GM21381 (cell line): ENCODE results near the gene AEBP1.

Experiments
- ATAC-seq: cut with Tn5 transposase; IDR thresholded peaks from one replicate; pipeline ENCODE4 v1.9.1; 2021; ENCODE audit warnings: mild to moderate bottlenecking, moderate library complexity; ENCODE audit not compliant: unreplicated experiment

Gene AEBP1

DNA sequence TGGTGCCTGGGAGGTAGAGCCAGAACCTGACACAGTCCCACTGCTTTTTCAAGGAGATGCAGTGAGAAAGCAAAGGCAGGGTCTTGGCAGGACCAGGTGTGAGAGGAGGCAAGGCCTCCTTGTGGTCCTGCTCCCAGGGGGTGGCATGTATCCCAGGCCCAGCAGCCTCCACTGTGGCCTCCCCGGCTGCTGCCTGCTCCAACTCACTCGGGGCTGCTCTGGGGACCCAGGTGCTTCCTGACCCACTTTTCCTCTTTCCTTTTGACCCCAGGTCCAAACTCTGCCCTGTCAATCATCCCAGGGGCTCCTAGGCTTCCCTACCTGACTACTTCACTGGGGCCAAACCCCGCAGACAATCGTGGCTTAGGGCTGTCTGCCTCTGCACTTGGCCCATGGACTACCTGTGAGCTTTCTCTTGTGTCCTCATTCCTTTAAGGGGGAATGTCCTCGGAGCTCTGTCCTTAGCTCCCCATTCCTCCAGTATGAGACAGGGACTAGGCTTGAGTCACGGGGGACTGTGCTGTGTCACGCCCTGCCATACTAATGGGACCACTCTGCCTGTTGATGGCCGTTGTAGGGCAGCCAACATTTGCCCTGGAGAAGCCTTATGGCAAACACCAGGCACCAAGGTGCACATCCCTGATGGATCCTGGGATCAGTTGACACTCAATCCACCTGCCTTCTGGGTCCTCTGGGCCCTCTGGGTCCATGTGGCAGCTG is 1.1 kb upstream of the AEBP1 start:
- ATAC-seq = no peak

DNA sequence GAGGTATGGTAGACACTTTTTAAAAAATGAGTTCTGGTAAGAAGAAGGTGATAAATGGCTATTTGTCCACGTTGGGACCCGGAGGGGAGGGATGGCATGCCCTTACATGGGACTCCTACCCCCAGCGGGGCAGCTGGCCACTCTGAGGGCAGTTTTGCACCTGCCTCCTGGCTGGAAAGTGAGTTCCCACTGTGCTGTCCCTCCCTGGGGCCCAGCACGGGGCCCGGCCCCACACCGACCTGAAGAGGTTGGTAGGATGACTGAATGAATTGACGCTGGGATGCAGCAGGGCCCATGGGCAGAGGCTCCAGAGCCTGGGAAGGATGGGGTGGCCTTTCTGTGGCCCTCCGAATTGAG is 601 bp upstream of the AEBP1 start:
- ATAC-seq = no peak

DNA sequence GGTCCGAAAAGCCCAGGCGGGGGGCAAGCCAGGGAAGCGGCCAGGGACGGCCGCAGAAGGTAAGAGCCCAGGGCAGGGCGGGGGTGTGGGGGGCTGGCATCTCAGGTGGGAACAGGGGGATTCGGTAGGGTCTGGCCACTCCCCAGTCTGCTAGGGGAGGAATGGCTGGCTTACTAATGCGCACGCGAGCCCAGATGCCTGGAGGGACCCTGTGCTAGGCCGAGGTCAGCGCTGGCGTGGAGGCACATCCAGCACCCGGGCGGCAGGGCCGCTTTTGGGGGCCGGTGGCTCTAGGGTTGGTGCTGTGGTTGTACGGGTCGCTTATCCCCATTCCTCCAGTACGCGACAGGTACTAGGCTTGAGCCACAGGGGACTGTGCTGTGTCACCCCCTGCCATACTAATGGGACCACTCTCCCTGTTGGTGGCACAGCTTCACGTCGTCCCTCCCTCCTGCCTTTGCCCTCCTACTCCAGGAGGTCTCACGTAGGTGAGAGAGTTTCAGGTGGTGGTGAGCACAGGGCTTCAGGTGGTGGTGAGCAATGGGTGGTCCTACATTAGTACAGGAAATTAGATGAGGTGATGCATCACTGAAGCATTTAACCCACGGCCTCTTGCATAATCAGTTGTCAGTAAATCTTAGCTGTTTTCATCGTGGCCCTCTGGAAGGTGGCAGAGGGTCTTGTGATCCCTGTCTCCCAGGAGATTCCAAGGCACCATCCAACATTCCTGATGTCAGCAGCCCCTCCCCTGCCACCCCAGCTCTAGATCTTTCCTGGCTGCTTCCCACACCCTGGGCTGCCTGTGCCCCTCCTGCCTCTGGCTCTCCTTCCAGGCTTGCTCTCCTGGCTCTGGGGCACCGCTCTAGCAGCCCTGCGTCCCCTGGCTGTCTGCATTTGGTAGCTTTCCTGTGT is 971 bp downstream of the AEBP1 start:
- no peak for ATAC-seq

DNA sequence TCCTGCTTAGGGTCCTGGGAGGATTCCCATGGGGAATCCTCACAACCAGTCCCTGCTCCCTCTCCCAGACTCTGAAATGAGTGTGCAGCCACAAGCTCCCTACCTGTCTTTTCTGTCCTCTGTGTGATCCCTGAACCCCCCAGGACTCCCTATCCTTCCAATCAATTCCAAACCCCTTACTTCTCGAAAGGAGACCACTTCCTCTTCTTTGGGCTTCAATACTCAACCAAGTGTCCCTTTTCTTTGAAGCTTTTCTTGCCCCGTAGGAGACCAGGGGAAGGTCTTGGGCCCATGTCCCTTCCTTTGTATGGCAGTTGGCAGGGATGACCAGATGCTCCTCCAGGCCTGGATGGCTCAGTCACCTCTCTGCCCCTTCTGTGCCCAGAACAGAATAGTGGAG is 1.7 kb downstream of the AEBP1 start:
- no peak for ATAC-seq

DNA sequence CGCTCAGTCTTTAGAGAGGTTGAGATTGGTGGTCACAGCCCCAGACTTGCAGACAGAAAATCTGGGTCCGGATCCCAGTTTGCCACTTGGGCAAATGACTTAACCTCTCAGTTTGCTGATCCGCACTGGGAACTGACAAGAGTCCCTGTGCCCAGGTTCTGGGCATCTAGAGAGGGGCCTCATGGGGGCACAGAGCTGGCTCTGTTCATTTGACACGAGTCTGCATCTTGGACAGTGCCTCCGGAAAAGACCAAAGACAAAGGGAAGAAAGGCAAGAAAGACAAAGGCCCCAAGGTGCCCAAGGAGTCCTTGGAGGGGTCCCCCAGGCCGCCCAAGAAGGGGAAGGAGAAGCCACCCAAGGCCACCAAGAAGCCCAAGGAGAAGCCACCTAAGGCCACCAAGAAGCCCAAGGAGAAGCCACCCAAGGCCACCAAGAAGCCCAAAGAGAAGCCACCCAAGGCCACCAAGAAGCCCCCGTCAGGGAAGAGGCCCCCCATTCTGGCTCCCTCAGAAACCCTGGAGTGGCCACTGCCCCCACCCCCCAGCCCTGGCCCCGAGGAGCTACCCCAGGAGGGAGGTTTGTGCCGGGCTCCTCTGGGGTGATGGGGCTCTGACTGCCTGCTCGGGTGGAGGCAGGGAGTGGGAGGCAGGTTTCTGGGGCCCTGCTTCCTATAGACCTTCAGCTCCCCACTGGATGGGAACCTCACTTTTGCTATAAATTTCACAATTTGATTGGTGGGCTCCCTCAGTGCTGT is 2.3 kb downstream of the AEBP1 start:
- ATAC-seq = no peak

DNA sequence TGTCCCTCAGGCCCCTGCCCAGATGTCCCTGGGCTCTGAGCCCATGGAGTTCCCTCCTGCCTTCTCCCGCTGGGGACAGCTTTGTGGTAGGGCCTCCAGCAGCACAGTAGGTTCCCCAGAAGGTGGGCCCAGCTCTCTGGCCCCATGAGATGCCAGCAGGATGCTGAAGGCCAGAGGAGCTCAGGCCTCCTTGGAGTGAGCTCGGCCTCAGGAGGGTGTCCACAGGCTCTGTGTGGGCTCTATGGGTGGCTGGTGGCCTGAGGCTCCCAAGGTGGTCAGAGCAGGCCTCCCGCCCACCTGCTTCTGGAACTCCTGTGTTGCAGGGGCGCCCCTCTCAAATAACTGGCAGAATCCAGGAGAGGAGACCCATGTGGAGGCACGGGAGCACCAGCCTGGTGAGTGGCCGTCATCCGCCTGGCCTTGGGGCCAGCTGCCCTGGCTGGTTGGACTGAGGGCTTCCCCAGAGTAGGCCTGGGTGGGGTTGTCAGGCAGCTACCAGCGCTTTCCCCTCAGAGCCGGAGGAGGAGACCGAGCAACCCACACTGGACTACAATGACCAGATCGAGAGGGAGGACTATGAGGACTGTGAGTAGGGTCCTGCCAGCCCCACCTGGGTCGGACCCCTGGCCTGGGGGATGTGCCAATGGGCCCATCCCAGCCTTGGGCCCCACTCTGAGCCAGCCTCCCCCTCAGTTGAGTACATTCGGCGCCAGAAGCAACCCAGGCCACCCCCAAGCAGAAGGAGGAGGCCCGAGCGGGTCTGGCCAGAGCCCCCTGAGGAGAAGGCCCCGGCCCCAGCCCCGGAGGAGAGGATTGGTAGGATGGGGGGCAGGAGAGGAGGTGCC is 3.2 kb downstream of the AEBP1 start:
- ATAC-seq = no peak

DNA sequence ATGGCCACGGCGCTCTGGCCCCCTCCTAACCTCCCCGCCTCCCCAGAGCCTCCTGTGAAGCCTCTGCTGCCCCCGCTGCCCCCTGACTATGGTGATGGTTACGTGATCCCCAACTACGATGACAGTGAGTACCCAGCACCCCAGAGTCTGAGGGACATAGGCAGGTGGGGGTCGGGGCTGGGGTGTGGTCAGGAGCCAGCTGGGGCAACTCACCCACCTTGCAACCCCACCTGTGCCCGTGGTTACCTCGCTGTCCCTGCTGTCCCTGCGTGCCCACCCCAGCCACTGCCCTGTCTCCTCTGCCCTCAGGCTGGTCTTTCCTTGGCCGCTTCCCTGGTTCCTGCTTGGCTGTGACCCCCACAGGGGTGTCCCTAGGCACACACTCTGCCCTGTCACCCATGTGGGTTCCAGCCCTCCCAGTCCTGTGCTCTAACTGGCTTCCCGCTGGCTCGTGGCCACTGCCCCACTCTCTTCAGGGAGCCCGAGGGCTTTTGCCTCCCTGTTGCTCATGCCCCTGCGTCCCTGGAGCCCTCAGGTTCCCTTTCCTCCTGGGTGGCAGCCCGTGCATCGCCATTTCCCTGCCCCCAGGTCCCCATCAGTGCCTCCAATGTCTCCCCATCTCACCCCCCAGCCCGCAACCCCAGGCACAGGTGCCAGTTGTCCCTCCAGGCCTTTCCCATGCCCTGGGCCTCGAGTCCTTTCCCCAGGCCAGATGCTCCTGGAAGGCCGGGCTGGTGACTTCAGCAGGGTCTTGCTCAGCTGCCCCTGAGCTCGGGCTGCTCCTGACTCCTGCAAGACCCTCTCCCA is 4.0 kb downstream of the AEBP1 start:
- ATAC-seq = no peak

DNA sequence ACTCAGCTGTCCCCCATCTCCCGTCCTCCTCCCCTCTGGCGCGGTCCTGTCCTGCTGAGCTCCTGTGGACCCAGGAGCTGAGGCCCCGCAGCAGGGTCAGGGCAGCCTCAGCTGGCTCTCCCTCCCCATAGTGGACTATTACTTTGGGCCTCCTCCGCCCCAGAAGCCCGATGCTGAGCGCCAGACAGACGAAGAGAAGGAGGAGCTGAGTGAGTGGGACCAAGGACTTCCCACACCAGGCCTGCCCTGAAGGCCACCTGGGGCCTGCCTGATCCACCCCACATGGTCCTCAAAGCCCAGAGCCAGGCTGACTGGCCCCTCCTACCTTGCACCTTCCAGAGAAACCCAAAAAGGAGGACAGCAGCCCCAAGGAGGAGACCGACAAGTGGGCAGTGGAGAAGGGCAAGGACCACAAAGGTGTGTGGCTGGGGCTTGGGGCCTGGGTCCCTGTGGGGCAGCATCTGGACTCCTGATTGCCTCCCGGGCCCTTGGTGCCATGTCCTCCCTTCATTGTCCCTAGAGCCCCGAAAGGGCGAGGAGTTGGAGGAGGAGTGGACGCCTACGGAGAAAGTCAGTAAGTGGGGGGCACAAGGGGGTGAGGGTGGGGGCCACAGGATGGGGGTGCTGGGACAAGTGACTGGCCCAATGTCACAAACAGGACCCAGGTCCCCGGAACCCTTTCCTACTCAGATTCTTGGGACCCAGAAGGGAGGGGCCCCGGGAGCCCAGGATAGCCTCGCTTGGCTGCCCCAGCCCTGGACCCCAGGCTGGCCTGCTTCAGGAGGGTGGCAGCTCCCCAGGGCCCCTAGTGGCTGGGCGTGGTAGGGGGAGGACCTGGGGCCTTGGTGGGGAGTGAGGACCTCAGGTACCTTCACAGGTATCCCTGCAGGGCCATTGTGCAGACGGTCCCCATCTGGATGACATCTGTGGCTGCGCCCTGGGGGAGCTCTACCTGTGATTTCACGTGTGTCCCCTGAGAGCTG is 4.9 kb downstream of the AEBP1 start:
- ATAC-seq = no peak

DNA sequence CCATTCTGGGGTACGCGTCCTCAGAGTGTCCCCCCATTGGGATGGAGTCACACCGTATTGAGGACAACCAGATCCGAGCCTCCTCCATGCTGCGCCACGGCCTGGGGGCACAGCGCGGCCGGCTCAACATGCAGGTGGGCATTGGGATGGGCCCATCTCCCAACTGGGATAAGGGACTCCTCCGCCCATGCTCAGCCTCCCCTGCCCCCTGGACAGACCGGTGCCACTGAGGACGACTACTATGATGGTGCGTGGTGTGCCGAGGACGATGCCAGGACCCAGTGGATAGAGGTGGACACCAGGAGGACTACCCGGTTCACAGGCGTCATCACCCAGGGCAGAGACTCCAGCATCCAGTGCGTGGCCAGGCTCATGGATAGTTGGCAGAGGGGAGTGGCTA is 5.8 kb downstream of the AEBP1 start:
- no peak for ATAC-seq

DNA sequence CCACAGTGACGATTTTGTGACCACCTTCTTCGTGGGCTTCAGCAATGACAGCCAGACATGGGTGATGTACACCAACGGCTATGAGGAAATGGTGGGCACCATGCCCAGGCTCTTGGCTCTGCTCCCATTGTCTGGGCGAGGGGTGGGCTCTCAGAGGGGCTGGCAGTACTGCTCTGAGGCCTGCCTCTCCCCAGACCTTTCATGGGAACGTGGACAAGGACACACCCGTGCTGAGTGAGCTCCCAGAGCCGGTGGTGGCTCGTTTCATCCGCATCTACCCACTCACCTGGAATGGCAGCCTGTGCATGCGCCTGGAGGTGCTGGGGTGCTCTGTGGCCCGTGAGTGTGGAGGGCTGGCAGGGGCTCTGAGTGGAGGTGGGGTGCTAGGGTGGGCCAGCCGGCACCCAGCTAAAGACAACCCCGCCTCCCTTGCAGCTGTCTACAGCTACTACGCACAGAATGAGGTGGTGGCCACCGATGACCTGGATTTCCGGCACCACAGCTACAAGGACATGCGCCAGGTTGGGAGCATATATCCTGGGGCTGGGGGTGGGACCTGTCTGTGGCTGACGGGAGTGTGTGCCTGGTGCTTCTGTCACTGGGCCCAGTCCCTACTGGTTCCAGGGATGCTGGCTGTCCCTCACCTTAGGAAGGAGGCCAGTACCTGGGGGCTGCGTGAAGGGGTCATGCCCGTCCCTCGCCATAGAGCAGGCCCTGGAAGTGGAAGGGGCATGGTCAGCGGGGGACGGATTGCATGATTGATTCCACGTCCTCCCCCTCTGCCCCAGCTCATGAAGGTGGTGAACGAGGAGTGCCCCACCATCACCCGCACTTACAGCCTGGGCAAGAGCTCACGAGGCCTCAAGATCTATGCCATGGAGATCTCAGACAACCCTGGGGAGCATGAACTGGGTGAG is 6.8 kb downstream of the AEBP1 start:
- ATAC-seq = no peak

DNA sequence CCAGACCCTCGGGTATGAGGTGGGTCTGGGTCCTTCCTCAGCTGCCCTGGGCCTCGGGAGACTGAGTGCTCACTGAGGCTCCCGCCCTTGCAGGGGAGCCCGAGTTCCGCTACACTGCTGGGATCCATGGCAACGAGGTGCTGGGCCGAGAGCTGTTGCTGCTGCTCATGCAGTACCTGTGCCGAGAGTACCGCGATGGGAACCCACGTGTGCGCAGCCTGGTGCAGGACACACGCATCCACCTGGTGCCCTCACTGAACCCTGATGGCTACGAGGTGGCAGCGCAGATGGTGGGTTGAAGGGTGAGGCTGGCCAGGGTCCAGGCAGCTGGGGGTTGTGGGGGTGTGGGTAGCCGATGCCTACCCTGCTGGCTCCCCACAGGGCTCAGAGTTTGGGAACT is 7.6 kb downstream of the AEBP1 start:
- no peak for ATAC-seq

DNA sequence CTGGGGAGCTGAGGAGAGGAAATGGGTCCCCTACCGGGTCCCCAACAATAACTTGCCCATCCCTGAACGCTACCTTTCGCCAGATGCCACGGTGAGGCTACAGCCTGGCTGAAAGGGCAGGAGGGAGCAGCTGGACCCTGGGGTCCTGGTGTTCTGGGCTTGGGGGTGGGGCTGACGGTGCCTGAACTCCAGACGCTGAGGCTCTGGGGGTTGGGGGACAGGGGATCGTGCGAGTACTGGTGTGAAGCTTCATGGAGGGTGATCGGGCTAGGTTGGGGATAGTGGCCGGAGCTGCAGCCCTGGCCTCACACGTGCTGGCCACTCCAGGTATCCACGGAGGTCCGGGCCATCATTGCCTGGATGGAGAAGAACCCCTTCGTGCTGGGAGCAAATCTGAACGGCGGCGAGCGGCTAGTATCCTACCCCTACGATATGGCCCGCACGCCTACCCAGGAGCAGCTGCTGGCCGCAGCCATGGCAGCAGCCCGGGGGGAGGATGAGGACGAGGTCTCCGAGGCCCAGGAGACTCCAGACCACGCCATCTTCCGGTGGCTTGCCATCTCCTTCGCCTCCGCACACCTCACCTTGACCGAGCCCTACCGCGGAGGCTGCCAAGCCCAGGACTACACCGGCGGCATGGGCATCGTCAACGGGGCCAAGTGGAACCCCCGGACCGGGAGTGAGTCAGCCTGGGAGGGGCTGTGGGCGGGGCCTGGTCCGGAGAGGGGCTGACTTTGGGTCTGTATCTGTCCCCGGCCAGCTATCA is 8.3 kb downstream of the AEBP1 start:
- no peak for ATAC-seq

DNA sequence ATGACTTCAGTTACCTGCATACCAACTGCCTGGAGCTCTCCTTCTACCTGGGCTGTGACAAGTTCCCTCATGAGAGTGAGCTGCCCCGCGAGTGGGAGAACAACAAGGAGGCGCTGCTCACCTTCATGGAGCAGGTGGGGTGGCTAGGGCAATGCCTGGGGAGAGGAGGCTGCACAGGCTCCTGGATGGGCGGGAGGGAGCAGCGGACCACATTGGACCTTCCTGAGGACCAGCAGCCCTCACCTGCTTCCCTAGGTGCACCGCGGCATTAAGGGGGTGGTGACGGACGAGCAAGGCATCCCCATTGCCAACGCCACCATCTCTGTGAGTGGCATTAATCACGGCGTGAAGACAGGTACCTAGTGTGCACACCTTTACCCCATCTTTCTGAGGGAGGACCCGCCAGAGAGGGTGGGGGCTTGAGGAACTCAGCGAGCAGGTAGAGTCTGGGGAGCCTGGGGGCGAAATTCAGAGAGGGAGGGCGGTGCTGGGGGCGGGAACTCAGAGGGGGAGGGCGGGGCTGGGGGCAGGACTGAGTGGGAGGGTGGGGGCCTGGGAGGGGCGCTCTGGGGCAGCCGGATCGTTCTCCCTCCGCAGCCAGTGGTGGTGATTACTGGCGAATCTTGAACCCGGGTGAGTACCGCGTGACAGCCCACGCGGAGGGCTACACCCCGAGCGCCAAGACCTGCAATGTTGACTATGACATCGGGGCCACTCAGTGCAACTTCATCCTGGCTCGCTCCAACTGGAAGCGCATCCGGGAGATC is 9.0 kb downstream of the AEBP1 start:
- no peak for ATAC-seq

DNA sequence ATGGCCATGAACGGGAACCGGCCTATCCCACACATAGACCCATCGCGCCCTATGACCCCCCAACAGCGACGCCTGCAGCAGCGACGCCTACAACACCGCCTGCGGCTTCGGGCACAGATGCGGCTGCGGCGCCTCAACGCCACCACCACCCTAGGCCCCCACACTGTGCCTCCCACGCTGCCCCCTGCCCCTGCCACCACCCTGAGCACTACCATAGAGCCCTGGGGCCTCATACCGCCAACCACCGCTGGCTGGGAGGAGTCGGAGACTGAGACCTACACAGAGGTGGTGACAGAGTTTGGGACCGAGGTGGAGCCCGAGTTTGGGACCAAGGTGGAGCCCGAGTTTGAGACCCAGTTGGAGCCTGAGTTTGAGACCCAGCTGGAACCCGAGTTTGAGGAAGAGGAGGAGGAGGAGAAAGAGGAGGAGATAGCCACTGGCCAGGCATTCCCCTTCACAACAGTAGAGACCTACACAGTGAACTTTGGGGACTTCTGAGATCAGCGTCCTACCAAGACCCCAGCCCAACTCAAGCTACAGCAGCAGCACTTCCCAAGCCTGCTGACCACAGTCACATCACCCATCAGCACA is 9.7 kb downstream of the AEBP1 start:
- no peak for ATAC-seq

DNA sequence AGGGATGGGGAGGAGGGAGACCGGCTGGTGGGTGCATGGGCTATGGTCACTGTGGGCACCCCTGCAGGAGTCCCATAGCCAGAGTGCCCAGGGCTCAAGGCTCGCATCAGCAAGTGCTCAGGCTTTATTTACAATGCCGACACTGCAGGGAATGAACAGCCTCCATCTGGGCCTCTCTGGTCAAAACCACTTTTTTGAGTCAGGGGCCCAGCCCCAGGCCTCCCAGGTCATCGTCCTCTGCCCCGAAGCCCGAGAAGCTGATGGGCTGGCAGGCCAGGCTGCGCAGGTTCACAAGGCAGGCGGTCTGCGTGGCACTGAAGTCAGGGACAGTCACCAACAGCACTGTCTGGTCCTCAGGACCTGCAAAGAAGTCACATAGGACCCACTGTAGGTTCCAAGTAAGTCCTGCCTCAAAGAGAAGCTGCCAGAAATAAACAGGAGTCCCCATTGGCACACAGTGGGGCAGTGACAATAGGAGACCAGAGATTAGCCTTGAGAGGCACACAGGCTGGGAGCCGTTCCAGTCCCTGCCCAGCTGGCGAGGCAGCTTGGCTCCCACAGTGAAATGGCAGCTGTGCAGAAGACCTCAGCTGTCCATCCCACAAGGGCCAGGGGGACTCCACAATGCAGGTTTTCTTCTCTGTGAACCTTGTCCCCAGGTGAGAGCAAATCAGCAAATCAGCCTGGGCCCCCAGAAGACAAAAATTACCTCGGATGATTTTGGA is 10.6 kb downstream of the AEBP1 start:
- ATAC-seq = no peak
